Esophagus (tissue), 2 donors: Measurements from ENCODE around the gene FNIP2. TPM values are rescaled to one million over a fixed set of nuclear protein-coding genes. Genes with fewer than 3 reads are reported as not detected.

Source experiments
- H3K27ac ChIP-seq, 2 donors: one replicate each; pipeline ENCODE4 v1.5.1; 2013; ENCODE audit warnings: low read depth in 2 of 2, mild to moderate bottlenecking in 2 of 2, inconsistent platforms in 1 of 2, low read length in 1 of 2, moderate library complexity in 1 of 2
- H3K27me3 ChIP-seq, 2 donors: one replicate each; pipeline ENCODE4 v1.6.1; 2013; ENCODE audit warnings: low read length in 2 of 2, control low read depth in 1 of 2, mild to moderate bottlenecking in 1 of 2; ENCODE audit not compliant: insufficient read depth in 2 of 2, control insufficient read depth in 1 of 2
- H3K36me3 ChIP-seq, 2 donors: one replicate each; pipeline ENCODE4 v1.6.1; 2013; ENCODE audit warnings: low read length in 1 of 2; ENCODE audit not compliant: control insufficient read depth in 2 of 2, insufficient read depth in 2 of 2
- H3K4me1 ChIP-seq, 2 donors: one replicate each; pipeline ENCODE4 v1.6.1; 2013; ENCODE audit warnings: low read length in 1 of 2; ENCODE audit not compliant: control insufficient read depth in 2 of 2, insufficient read depth in 2 of 2
- H3K4me3 ChIP-seq, 2 donors: one replicate each; pipeline ENCODE4 v1.5.1; 2013; ENCODE audit warnings: low read length in 2 of 2, mild to moderate bottlenecking in 2 of 2, low read depth in 1 of 2, moderate library complexity in 1 of 2
- H3K9me3 ChIP-seq, 2 donors: one replicate each; pipeline ENCODE4 v1.6.1; 2013; ENCODE audit warnings: mild to moderate bottlenecking in 2 of 2, low read depth in 1 of 2, low read length in 1 of 2, moderate library complexity in 1 of 2; ENCODE audit not compliant: control insufficient read depth in 2 of 2, insufficient read depth in 1 of 2
- WGBS, 2 donors: extraction: QIAGEN DNeasy Blood & Tissue Kit; methylation state at CpG; one replicate each; pipeline ENCODE4 v1.1.7; 2013; 5-methylcytosine and 5-hydroxymethylcytosine counted together
- polyA plus RNA-seq, 2 donors: library from polyadenylated mRNA; stranded (reverse); fragments of 200-250 nt; gene quantifications; one replicate each; pipeline ENCODE4 v1.2.3, GENCODE V29; 2013
- donor health status: healthy with polysubstance abuse.
- donor health status: Bipolar disorder and iron deficiency.

Gene FNIP2
- polyA plus RNA-seq, 2 donors = 2.0 to 2.9 TPM

DNA sequence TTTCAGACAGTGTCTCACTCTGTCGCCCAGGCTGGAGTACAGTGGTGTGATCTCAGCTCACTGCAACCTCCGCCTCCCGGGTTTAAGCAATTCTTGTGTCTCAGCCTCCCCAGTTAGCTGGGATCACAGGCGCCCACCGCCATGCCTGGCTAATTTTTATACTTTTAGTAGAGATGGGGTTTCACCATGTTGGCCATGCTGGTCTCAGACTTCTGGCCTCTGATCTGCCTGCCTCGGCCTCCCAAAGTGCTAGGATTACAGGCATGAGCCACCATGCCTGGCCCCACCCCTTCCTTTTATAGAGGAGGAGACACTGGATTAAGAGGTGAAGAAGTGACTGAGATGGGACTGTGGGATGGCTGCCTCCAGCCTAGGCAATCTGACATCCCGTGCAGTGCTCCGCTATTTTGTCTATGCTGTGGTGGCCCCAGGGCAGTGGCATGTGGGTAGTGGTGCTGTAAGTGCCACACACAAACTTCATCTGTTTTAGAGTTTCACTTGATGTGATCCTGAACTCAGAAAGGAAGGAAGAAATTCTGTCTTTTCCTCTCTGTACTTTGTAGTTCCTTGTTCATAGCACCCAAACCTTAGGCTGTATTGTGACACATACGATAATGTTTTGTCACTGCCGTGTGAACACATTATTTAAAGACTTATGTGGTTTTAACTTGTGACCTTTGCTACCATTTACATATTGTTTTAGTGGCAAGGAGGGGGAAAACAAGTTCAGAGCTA is 48.9 kb downstream of the FNIP2 start:
- Histone ChIP-seq H3K27me3 (no peaks in the 10 kb centered on the region), H3K4me3 (no peak overlapping the region), H3K4me1 (no peaks in the 10 kb centered on the region), H3K27ac (no peak overlapping the region), H3K36me3 (no peaks in the 10 kb centered on the region), H3K9me3 (peaks cover 0 to 2% of the 10 kb centered on the region in 2 donors)
- 83 to 91% methylated on average over 10 of the region's 10 CpGs for WGBS, 2 donors

DNA sequence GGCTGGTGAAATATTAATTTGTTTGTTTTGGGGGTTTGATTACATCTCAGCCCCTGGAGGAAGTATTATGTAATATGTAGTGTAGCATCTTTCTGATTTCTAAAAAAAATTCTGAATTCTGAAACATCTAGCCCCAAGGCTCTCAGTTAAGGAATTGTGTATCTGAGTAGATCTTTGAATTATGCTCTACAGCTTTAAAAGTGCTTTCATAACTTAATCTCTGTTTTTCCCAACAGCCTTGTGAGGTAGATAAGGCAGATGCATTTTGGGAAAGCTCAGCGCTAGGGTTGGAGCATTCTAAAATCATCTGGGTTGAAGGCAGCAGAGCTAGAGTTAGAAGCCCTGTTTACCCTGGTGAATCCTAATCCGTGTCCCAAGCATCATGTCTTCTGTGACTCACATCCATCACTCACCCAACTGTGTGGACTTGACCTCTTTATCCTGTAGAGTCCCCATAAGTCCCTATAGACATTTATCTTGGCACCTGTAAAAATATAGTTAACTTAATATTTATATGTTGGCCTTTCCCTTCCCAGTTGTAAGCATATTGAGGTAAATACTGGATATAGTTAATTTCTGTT is 49.8 kb downstream of the FNIP2 start:
- H3K27me3 ChIP-seq = no peaks in the 10 kb centered on the region
- H3K4me1 ChIP-seq = no peaks in the 10 kb centered on the region

DNA sequence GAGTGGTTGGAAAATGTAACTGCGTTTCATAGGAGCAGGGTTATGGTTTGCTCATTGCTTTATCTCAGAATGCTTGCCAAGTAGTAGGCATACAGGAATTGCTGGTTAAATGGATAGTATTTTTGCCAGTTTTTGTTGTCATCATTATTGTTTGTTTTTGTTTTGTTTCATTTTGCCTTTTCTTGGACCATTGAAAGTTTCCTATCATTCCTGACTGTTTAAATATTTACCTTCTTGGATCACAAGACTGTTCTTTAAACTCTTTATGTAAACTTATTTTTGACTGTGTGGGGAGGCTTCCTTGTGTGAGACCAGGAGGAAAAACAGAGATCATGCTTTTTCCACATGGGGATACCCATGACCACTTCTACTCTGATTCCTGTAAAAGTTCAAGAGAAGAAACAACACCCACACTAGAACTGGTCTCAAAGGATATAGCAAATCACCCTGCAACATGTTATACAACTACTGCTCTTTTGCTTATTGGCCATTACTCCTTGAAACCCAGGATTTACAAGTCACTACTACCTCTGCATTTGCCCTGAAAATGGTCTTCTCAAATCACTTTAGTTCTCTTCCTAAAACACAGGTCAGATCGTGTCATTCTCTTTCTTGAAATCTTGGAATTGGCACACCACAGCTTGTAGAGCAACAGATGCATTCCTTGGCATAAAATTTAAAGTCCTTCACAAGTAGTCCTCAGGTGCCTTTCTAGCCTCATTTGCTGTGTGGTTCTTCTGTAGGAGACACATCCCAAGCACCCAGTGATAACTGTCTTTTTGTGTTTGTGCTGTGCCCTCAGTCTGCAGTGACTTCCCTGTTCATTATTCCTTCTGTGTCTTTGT is 51.3 kb downstream of the FNIP2 start:
- H3K27me3 ChIP-seq = no peaks in the 10 kb centered on the region
- 32 to 40% methylated on average over 2 of the region's 2 CpGs for WGBS, 2 donors
- H3K36me3 ChIP-seq = no peaks in the 10 kb centered on the region
- H3K9me3 ChIP-seq = peaks cover 0 to 2% of the 10 kb centered on the region in 2 donors
- no peak overlapping the region for H3K27ac ChIP-seq
- no peak overlapping the region for H3K4me3 ChIP-seq
- peaks cover 2 to 6% of the 10 kb centered on the region in 2 donors for H3K4me1 ChIP-seq

More for the DNA sequence above, 49.8 kb downstream of the FNIP2 start:
- WGBS, 2 donors = 76 to 85% methylated on average over 2 of the region's 2 CpGs
- Histone ChIP-seq H3K36me3 (no peaks in the 10 kb centered on the region), H3K27ac (no peak overlapping the region), H3K9me3 (peaks cover 0 to 2% of the 10 kb centered on the region in 2 donors), H3K4me3 (no peak overlapping the region)

DNA sequence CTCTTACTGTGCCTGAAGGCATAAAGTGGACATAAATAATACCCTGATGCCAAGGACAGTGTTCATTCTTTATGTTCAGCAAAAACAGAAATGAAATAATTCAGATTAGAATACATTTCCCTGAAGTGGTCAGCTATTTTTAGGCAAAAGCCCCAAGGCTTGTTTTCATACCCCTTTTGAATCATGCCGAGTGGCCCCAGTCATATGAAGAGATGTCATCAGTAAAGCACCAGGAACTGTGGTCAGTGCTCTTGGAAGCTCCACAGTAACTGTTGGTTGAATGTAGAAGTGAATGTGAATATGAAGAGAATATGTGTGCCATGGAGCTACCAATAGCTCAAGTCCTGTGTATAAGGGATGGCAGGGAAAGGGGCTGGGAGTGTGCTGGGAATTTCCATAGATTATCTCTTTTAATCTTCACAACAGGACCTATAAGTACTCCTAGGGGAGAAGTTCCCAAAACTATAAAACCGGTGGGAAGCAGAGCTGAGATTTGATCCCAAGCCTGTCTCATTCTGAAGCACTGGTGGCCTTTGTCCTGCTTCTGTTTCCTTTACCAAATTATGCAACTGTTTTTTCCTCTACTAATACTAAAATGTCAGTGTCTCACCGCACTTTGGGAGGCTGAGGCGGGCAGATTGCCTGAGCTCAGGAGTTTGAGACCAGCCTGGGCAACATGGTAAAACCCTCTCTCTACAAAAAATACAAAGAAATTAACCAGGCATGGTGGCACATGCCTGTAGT is 52.6 kb downstream of the FNIP2 start:
- Histone ChIP-seq H3K4me3 (no peak overlapping the region), H3K9me3 (no peaks in the 10 kb centered on the region), H3K36me3 (peaks cover 0 to 4% of the 10 kb centered on the region in 2 donors), H3K27me3 (no peaks in the 10 kb centered on the region), H3K27ac (no peak overlapping the region), H3K4me1 (peaks cover 2 to 9% of the 10 kb centered on the region in 2 donors)
- 81 to 85% methylated on average over 4 of the region's 4 CpGs for WGBS, 2 donors

- Histone ChIP-seq H3K4me1 (peaks cover 2 to 12% of the 10 kb centered on the region in 2 donors), H3K27me3 (no peaks in the 10 kb centered on the region), H3K9me3 (no peaks in the 10 kb centered on the region), H3K4me3 (no peak overlapping the region), H3K27ac (no peak overlapping the region), H3K36me3 (peaks cover 0 to 4% of the 10 kb centered on the region in 2 donors)
- 84 to 89% methylated on average over 7 of the region's 7 CpGs for WGBS, 2 donors
These were observed 53.5 kb downstream of the FNIP2 start for GRCh38 chr4:158822348-158822747.

DNA sequence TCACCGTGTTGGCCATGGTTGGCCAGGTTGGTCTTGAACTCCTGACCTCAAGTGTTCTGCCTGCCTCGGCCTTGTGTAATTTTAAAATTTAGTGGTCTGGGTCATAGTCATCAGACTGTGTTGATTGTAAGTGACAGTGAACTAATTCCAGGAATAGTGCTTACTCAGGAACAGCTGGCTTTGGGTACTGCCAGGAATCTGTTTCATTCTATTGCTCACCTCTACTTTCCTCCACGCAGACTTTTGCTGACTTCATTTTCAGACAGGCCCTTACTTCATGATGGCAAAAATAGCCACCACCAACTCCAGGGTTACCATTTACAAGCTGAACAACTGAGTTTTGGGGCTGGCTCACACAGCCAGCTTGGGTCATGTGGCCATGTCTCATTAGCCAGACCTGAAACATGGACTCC is 54.6 kb downstream of the FNIP2 start:
- Histone ChIP-seq H3K4me3 (no peak overlapping the region), H3K27me3 (no peaks in the 10 kb centered on the region), H3K27ac (no peak overlapping the region), H3K4me1 (peaks cover 2 to 16% of the 10 kb centered on the region in 2 donors), H3K36me3 (peaks cover 0 to 4% of the 10 kb centered on the region in 2 donors), H3K9me3 (no peaks in the 10 kb centered on the region)
- WGBS, 2 donors = 72 to 74% methylated on average over 3 of the region's 3 CpGs

DNA sequence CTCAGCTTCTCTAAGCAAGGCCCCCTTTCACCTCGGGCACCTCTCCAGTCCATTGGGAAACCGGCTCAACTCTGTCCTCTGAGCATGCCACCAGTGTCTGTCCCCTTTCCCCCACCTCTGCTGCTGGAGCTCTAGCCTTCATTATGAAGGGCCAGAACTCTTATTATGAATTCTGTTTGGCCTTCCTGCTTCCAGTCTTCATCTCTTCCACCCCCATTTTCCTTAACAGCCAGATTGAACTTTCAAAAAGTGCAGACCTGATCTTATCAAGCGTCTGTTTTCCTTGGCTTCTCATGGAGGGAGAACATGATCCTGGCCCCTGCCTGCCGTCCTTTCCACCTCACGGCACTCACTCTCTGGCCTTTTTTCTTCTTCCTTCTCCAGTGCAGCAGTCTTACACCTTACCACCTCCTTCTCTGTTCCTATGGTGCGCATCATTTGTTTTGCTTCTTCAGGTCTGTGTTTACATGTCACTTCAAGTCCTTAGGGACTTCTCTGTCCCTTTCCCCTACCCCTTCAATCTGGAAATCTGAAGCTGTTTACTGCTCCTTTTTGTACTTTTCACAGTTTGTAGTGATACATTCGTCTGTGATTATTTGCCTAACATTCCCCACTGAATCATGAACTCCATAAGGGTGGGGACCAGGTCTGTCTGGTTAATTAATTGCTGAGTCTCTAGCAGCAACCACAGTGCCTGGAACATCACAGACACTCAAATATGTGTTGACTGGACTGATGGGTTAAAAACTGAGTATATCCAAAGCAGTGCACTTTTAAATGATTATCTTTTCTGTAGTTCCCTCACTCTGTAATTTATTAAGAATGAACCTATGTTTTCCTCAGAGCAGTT is 55.8 kb downstream of the FNIP2 start:
- Histone ChIP-seq H3K4me3 (no peak overlapping the region), H3K27ac (peak overlapping the region in 1 of 2 donors; percentile 40), H3K27me3 (no peaks in the 10 kb centered on the region), H3K9me3 (no peaks in the 10 kb centered on the region), H3K36me3 (peaks cover 0 to 4% of the 10 kb centered on the region in 2 donors), H3K4me1 (peaks cover 2 to 16% of the 10 kb centered on the region in 2 donors)
- 61 to 68% methylated on average over 7 of the region's 7 CpGs for WGBS, 2 donors

DNA sequence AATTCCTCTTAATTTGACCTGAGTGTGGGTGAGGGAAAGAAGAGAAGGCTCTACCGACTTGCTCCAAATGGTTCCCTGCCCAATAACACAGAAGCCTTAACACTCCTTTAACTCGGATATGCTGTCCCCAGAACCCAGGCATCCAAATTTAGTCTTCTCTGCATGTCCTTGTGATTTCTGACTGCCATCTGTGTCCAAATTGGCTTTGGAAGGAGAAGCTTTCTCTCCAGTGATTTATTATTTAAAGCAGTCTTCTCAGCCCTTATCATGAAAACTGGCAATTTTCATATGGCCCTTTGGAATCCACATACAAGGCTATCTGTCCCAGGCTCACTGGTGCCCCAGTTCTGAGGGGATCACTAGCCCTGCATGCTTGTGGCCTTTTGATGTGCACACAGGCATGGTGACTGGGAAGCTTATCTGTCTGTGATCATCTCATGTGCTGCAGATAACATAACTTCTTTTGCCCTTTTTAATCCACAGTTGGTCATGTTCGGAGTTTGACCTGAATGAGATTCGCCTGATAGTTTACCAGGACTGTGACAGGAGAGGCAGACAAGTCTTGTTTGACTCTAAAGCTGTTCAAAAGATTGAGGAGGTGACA is 56.7 kb downstream of the FNIP2 start:
- H3K27ac ChIP-seq = no peak overlapping the region
- H3K36me3 ChIP-seq = peaks cover 0 to 4% of the 10 kb centered on the region in 2 donors
- 74 to 88% methylated on average over 4 of the region's 4 CpGs for WGBS, 2 donors
- no peak overlapping the region for H3K4me3 ChIP-seq
- H3K9me3 ChIP-seq = no peaks in the 10 kb centered on the region
- peaks cover 2 to 16% of the 10 kb centered on the region in 2 donors for H3K4me1 ChIP-seq
- no peaks in the 10 kb centered on the region for H3K27me3 ChIP-seq
